Gastroesophageal sphincter (tissue), 4 donors: ENCODE measurements around the gene DBT. TPM values are rescaled to one million over a fixed set of nuclear protein-coding genes. Genes with fewer than 3 reads are reported as not detected.

ENCODE experiments used
- small RNA-seq, 4 donors: library from RNA; depleted of rRNA; stranded (forward); fragments of <200 nt; gene quantifications; one replicate each; pipeline ENCODE3, GENCODE V24; 2016
- total RNA-seq, 4 donors: library from RNA; depleted of rRNA; stranded (reverse); fragments of >200 nt; gene quantifications; one replicate each; pipeline ENCODE4 v1.1.0, GENCODE V29; 2016

Gene DBT
- total RNA-seq, 4 donors from 2014 or later = 8.9 to 19.0 (median 13.5) TPM

Small RNAs within 50 kb of the gene (small RNA-seq; reads per million reads assigned to genes)
- gene AL445928.1 (0 reads per million in 4 donors), gene MIR553 (0 reads per million in 4 donors), gene RPL23AP90 (0 reads per million in 4 donors)

Other genes starting within 250 kb of the DBT start
- gene SASS6, start 116.9 kb downstream of the DBT start, total RNA-seq = 1 to 10 TPM; 2.8 to 4.0 (median 3.0) TPM
- 10 to 100 TPM in 3 of 4 donors, 1 to 10 TPM in 1; 6.1 to 24.9 (median 19.4) TPM for gene TRMT13, start 116.7 kb downstream of the DBT start, total RNA-seq
- 1 to 10 TPM in 1 of 4 donors, under 1 TPM in 2, not detected in 1; 0.69 to 1.6 (median 0.78) TPM for gene LRRC39, start 71.6 kb downstream of the DBT start, total RNA-seq
- gene RTCA, start 16.4 kb upstream of the DBT start, total RNA-seq = 10 to 100 TPM; 13.2 to 27.1 (median 17.7) TPM
- 10 to 100 TPM in 2 of 4 donors, 1 to 10 TPM in 2; 8.6 to 20.1 (median 11.0) TPM for gene CDC14A, start 102.7 kb upstream of the DBT start, total RNA-seq